ENCODE measurements around the gene AGK. TPM values are rescaled to one million over a fixed set of nuclear protein-coding genes. Genes with fewer than 3 reads are reported as not detected.

The AGK gene, protein sequence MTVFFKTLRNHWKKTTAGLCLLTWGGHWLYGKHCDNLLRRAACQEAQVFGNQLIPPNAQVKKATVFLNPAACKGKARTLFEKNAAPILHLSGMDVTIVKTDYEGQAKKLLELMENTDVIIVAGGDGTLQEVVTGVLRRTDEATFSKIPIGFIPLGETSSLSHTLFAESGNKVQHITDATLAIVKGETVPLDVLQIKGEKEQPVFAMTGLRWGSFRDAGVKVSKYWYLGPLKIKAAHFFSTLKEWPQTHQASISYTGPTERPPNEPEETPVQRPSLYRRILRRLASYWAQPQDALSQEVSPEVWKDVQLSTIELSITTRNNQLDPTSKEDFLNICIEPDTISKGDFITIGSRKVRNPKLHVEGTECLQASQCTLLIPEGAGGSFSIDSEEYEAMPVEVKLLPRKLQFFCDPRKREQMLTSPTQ
- total RNA-seq: 10 to 100 TPM; 27.8 to 28.3 TPM

DNA sequence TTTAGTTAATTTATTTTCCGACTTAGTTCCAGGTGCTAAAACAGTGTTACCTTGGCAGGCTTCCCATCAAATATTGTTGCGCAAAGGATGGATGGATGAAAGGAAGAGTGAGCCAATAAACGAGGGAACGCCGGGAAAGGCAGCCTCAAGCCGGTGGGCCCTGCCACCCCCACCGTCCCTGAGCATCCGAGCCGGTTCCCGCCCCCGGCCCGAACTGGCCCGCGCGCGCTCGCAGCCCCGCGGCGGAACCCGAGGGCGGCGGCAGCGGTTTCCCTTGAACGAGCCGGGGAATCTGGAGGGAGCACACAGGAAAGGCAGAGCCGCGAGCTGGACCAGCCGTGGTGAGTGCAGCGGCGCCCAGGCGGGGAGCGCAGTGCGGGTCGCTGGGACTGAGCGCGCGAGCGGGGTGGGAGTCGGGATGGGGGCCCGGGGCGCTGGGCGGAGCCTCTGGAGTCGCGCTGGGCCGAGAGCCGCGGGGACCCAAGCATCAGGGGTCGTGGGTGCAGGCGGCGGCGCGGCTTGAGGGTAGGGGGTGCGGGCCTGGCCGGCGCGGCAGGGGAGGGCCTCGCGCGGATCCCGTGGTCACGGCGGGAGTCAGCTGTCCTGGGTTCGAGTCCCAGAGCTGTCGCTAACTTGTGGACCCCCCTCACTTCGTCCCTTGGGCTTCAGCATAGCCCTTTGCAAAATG, at the start of gene AGK:
AGK (plus strand) TSS at position 317 of the 688 bp plus-strand sequence. CDS start 4,057 bp downstream, outside the sequence.
- peaks cover 4% of the 10 kb centered on the region for H3K36me3 ChIP-seq
- no peak for DNase-seq (ENCODE audit: low spot score)
- peak within 1 kb of the TSS; percentile 49 to 60 for H3K27ac ChIP-seq
- no peaks in the 10 kb centered on the region for H3K9me3 ChIP-seq
- peak within 1 kb of the TSS; percentile 98 for H3K4me3 ChIP-seq
- TF ChIP-seq, protein P1, sequence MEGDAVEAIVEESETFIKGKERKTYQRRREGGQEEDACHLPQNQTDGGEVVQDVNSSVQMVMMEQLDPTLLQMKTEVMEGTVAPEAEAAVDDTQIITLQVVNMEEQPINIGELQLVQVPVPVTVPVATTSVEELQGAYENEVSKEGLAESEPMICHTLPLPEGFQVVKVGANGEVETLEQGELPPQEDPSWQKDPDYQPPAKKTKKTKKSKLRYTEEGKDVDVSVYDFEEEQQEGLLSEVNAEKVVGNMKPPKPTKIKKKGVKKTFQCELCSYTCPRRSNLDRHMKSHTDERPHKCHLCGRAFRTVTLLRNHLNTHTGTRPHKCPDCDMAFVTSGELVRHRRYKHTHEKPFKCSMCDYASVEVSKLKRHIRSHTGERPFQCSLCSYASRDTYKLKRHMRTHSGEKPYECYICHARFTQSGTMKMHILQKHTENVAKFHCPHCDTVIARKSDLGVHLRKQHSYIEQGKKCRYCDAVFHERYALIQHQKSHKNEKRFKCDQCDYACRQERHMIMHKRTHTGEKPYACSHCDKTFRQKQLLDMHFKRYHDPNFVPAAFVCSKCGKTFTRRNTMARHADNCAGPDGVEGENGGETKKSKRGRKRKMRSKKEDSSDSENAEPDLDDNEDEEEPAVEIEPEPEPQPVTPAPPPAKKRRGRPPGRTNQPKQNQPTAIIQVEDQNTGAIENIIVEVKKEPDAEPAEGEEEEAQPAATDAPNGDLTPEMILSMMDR (IDR thresholded peaks at IDR 0.05): no peak
- H3K4me1 ChIP-seq (ENCODE audit: control insufficient read depth in 1 of 2, low read depth in 2 of 2): peaks cover 10 to 17% of the 10 kb centered on the region in 2 donors
- no peaks in the 10 kb centered on the region for H3K27me3 ChIP-seq (replicated peaks; ENCODE audit: insufficient read depth)
- ATAC-seq (ENCODE audit: insufficient number of reproducible peaks, low FRiP score, low read depth): peak; percentile 89

DNA sequence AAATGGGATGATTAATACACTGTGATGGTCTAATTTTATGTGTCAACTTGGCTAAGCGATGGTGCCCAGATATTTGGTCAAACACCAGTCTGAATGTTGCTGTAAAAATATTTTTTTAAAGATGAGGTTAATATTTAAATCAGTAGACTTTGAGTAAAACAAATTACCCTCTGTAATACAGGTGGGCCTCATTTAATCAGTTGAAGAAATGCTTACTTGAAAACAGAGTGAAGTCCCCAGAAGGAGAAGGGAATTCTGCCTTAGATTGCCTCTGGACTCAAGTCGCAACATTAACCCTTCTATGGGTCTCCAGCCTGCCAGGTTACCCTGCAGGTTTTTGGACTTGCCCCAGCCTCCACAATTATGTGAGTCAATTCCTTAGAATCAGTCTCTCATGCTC, 49.8 kb upstream of the AGK start:
- H3K4me3 ChIP-seq: no peak overlapping the region
- ATAC-seq (ENCODE audit: insufficient number of reproducible peaks, low FRiP score, low read depth): no peak

GRCh38 chr7:141511316-141511675, 39.9 kb upstream of the AGK start:
- no peak overlapping the region for H3K4me3 ChIP-seq
- no peak for ATAC-seq (ENCODE audit: insufficient number of reproducible peaks, low FRiP score, low read depth)
- no peaks in the 10 kb centered on the region for H3K27me3 ChIP-seq (replicated peaks; ENCODE audit: insufficient read depth)
- H3K4me1 ChIP-seq (ENCODE audit: control insufficient read depth in 1 of 2, low read depth in 2 of 2): peaks cover 0 to 8% of the 10 kb centered on the region in 2 donors
- TF ChIP-seq, protein P1 (IDR thresholded peaks at IDR 0.05): no peak
- no peak for DNase-seq (ENCODE audit: low spot score)
- no peaks in the 10 kb centered on the region for H3K9me3 ChIP-seq
- no peak overlapping the region for H3K27ac ChIP-seq
- H3K36me3 ChIP-seq: no peaks in the 10 kb centered on the region

More for the DNA sequence above, 49.8 kb upstream of the AGK start:
- Histone ChIP-seq H3K36me3 (no peaks in the 10 kb centered on the region), H3K27ac (no peak overlapping the region), H3K4me1 (ENCODE audit: control insufficient read depth in 1 of 2, low read depth in 2 of 2) (no peaks in the 10 kb centered on the region), H3K27me3 (replicated peaks; ENCODE audit: insufficient read depth) (no peaks in the 10 kb centered on the region), H3K9me3 (no peaks in the 10 kb centered on the region)
- TF ChIP-seq, protein P1 (IDR thresholded peaks at IDR 0.05): no peak
- DNase-seq (ENCODE audit: low spot score): no peak

DNA sequence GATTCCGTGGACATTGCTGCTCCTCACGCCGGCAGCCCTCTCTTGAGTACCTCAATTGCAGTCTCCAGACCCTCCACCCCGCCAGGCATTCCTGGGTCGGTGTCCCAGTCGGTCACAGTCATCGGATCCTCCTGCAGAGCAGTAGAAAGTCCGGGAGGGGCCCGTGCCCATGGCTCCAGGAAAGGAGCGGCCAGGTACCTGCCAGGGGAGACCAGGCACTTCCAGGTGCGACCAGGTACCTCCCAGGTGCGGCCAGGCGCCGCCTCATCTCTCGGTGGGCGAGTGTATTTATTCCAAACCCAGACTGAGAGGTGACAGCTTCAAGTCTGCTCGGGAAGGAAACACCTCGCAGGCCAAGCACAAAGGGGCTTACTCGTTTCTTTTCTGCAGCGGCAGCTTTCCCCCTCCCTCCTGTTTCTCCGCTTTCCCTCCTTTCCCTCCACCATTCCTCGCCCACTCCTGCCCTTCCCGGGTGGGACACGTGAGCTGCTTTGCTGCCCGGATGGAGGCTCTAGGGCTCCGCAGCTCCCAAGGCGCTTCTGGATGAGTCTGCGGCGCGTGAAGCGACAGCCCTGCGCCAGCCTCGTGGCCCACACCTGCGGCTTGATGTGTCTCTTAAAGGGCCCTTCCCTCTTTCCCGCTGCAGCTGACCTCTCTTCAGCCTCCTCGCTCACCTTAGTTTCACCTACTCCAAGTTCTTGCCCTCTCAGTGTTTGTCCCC, 39.4 kb upstream of the AGK start:
- peak overlapping the region; percentile 6 for H3K4me3 ChIP-seq
- H3K27me3 ChIP-seq (replicated peaks; ENCODE audit: insufficient read depth): no peaks in the 10 kb centered on the region
- no peak for DNase-seq (ENCODE audit: low spot score)
- ATAC-seq (ENCODE audit: insufficient number of reproducible peaks, low FRiP score, low read depth): no peak
- no peak overlapping the region for H3K27ac ChIP-seq
- H3K9me3 ChIP-seq: no peaks in the 10 kb centered on the region
- H3K4me1 ChIP-seq (ENCODE audit: control insufficient read depth in 1 of 2, low read depth in 2 of 2): peaks cover 0 to 8% of the 10 kb centered on the region in 2 donors
- TF ChIP-seq, protein P1 (IDR thresholded peaks at IDR 0.05): no peak
- H3K36me3 ChIP-seq: no peaks in the 10 kb centered on the region

- Histone ChIP-seq H3K4me1 (ENCODE audit: control insufficient read depth in 1 of 2, low read depth in 2 of 2) (peaks cover 0 to 8% of the 10 kb centered on the region in 2 donors), H3K4me3 (no peak overlapping the region), H3K27me3 (replicated peaks; ENCODE audit: insufficient read depth) (no peaks in the 10 kb centered on the region), H3K36me3 (no peaks in the 10 kb centered on the region), H3K27ac (no peak overlapping the region), H3K9me3 (no peaks in the 10 kb centered on the region)
- TF ChIP-seq, protein P1 (IDR thresholded peaks at IDR 0.05): no peak
- no peak for ATAC-seq (ENCODE audit: insufficient number of reproducible peaks, low FRiP score, low read depth)
- no peak for DNase-seq (ENCODE audit: low spot score)
Observed at GRCh38 chr7:141512597-141512996, 38.6 kb upstream of the AGK start.
